GM12872 (cell line): ENCODE results near the gene DYNC2H1.

ENCODE experiments used
- TF ChIP-seq, protein P1 (sequence below): IDR thresholded peaks from 3 replicates; pipeline ENCODE4 v1.5.1; 2011; ENCODE audit warnings: low read depth, mild to moderate bottlenecking, low read length, moderate library complexity; ENCODE audit not compliant: insufficient read depth

DYNC2H1 gene

DNA sequence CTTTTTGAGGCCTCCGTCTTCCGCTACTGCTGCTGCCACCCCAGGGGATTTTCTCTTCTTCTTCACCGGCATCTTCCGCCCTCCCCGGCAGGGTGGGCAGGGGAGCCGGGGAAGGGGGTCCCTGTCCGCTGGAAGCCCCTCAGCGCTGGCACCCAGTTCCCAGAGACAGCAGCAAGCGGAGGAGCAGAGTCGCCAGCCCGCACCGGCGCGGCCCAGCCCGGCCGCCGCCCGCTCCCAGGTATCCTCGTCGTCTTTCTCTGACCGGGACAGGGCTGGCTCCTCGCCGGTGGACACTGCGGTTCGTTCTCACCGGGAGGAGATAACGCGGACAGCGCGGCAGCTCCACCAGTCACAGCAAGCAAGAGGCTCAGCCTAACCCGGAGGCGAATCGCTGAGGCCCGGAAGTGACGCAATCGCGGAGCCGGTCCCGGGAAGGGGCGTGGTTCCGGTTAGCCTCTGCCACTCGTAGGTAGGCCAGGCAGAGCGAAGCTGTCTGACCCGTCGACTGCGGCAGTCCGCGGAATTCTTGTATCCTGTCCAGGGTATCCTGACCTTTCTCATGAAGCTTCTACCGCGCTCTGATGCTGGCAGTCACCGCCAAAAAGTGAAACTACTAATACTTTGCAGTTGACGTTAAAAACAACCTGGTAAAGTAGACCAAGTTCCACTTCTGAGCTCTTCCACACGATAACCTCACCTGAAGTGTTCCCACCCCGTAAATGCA, 17.3 kb upstream of the DYNC2H1 start, which contains the start of gene DCUN1D5:
DCUN1D5 (minus strand) TSS at position 360 of the 724 bp plus-strand sequence; CDS start at position 72, 288 bp downstream.
- TF ChIP-seq, protein P1, sequence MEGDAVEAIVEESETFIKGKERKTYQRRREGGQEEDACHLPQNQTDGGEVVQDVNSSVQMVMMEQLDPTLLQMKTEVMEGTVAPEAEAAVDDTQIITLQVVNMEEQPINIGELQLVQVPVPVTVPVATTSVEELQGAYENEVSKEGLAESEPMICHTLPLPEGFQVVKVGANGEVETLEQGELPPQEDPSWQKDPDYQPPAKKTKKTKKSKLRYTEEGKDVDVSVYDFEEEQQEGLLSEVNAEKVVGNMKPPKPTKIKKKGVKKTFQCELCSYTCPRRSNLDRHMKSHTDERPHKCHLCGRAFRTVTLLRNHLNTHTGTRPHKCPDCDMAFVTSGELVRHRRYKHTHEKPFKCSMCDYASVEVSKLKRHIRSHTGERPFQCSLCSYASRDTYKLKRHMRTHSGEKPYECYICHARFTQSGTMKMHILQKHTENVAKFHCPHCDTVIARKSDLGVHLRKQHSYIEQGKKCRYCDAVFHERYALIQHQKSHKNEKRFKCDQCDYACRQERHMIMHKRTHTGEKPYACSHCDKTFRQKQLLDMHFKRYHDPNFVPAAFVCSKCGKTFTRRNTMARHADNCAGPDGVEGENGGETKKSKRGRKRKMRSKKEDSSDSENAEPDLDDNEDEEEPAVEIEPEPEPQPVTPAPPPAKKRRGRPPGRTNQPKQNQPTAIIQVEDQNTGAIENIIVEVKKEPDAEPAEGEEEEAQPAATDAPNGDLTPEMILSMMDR, result no peak

DNA sequence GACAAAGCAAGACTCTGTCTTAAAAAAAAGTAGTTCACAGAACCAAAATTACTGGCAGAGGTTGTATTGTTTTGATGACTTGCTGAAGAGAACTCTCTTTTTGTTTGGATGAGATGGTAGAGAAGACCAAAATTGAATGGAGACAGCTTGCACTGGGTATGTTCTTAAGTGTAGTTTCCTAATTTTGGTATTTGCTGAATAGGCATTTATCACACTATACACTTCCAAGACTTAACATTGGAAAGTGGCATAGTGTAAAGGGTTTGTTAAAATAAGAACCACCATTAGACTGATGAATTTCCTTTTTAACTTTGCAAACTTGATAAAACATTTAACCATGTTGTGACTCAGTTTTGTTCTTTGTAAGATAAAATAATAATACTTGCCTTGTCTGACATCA, 11.9 kb upstream of the DYNC2H1 start:
- TF ChIP-seq, protein P1, result no peak

DNA sequence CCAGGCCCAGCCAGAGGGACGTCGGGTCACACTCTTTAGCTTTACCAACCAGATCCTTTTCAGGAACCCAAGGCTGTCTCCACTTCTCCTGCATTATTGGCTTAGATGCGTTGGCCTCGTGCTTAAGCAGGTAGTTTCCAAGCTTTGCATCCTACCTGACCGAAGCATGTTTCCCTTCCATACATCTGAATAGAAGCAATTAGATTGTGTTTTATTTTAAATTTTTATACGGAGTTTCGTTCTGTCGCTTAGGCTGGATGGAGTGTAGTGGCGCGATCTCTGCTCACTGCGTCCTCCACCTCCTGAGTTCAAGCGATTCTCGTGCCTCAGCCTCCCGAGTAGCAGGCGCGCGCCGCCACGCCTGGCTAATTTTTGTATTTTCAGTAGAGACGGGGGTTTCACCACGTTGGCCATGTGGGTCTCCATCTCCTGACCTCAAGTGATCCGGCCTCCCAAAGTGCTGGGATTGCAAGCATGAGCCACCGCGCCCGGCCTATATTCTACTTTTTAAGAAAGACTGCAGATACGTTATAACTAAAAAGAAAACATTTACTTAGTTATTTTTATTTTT, 677 bp downstream of the DYNC2H1 start:
- TF ChIP-seq, protein P1, result no peak

DNA sequence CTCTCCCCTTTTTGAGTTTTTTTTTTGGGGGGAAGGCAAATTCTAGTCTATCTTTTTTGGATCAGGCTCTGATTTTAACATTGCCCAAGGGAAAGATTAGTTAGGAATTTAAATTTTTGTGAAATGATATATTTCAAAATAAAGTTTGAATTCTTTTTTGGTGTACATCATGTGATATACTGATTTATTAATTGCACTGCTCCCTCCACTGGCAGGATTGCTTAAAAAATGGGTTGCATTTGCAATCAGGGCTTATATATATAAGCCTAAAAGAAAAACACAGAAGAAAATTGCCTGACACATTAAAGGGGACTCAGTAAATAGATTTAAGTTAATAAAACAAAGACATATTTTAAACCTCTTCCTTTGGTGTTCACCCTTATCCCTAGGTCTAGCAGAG, 1.2 kb downstream of the DYNC2H1 start:
- TF ChIP-seq, protein P1, result no peak

DNA sequence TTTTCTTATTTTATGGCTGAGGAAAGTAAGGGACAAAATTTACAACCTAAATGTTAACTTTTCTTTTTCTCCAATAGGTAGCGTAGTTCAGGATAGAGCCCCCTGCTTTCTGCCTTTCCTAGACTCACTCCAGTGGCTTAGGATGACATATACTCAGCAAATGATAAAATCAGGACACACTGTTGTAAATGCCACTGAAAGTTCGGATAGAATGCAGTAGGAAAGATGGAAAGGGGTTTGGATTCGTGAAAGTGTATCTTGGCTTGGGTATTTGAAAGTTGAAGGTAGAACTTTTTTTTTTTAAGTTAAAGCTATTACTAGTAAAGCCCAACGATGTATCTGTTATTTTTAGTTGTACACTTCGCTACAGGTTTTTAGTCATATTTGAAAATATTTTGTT, 2.2 kb downstream of the DYNC2H1 start:
- TF ChIP-seq, protein P1, result no peak

DNA sequence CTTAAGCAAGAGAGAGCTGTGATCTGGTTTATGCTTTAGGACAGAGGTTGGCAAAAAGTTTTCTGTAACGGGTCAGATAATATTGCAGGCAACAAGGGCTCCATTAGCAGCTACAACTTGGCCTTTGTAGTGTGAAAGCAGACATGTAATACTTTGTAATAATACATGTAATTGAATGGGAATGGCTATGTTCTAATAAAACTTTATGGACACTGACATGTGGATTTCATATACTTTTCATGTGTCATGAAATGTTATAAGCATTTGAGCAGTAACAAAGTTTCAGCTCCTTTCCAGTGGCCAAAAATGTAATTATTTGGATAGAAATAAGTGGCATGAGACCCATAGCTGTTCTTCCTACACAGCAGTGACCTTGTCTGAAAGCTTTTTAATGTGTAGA, 3.1 kb downstream of the DYNC2H1 start:
- TF ChIP-seq, protein P1, result no peak

DNA sequence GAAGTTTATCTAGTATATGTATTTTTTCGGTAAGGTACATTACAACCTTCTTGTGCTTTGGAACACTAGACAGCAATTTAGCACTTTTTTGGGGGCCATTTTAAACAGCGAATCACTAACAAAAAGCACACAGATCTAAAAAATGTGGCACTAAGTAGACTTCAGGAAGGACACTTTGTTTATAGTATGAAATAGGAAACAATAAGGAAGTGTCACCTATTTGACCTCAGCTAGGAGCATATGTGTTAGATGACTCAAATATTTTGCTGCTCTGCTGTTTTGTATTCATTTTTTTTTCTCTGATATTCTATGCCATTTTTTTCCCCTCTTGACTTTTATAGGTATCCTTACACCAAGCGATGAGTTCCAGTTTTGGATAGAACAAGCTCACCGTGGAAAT, 5.6 kb downstream of the DYNC2H1 start:
- TF ChIP-seq, protein P1, result no peak
